GM12892 (cell line): ENCODE results near the gene TMEM143.

Source experiments
- POLR2A ChIP-seq: IDR thresholded peaks from 2 replicates; pipeline ENCODE4 v1.6.1; 2011; ENCODE audit warnings: low read depth, low read length, control low read depth
- POLR2AphosphoS5 ChIP-seq: IDR thresholded peaks from 2 replicates; pipeline ENCODE4 v1.6.1; 2011; ENCODE audit warnings: low read depth, low read length, control low read depth

GRCh38 chr19:48398375-48399235, 34.9 kb upstream of the TMEM143 start:
- TF ChIP-seq POLR2A (peak; percentile 59; the same call in 1 of the 2 replicates), POLR2AphosphoS5 (no peak; the same call in 1 of the 2 replicates)
